ENCODE measurements around the gene FMN1.

GRCh38 chr15:32886459-32886858, 308.1 kb downstream of the FMN1 start:
- TF ChIP-seq CTCF (IDR thresholded peaks at IDR 0.05): no peak
- TF ChIP-seq POLR2A (IDR thresholded peaks at IDR 0.05): no peak

Measured in body of pancreas (tissue), 4 donors.